GM12892 (cell line): ENCODE data around the gene COL5A1.

Experiments
- DNase-seq: peaks from one replicate; pipeline ENCODE4 v3.0.0; 2011; ENCODE audit not compliant: insufficient read length
- FAIRE-seq: peaks from 2 replicates; lab custom pipeline; 2011; peaks lifted over from hg19 to GRCh38; lab: Jason Lieb, UNC
- POLR2A ChIP-seq: IDR thresholded peaks from 2 replicates; pipeline ENCODE4 v1.6.1; 2011; ENCODE audit warnings: low read depth, low read length, control low read depth
- POLR2AphosphoS5 ChIP-seq: IDR thresholded peaks from 2 replicates; pipeline ENCODE4 v1.6.1; 2011; ENCODE audit warnings: low read depth, low read length, control low read depth
- TAF1 ChIP-seq: IDR thresholded peaks from 2 replicates; pipeline ENCODE4 v1.6.1; 2011; ENCODE audit warnings: low read depth, mild to moderate bottlenecking, control low read depth, low read length, borderline replicate concordance

COL5A1 gene

GRCh38 chr9:134882204-134882785 lies 240.7 kb downstream of the COL5A1 start:
- TF ChIP-seq TAF1 (no peak), POLR2A (no peak), POLR2AphosphoS5 (no peak)
- no peak for FAIRE-seq
- no peak for DNase-seq

GRCh38 chr9:134883040-134883782 lies 241.6 kb downstream of the COL5A1 start:
- no peak for TF ChIP-seq TAF1
- no peak for TF ChIP-seq POLR2AphosphoS5
- no peak for TF ChIP-seq POLR2A
- no peak for FAIRE-seq
- no peak for DNase-seq

- DNase-seq = no peak
- no peak for TF ChIP-seq TAF1
- TF ChIP-seq POLR2AphosphoS5 = no peak
- no peak for TF ChIP-seq POLR2A
- FAIRE-seq = no peak
These were observed 242.9 kb downstream of the COL5A1 start for GRCh38 chr9:134884492-134884891.

- TF ChIP-seq POLR2A (no peak), POLR2AphosphoS5 (no peak), TAF1 (no peak)
- DNase-seq = no peak
- no peak for FAIRE-seq
These were observed 243.5 kb downstream of the COL5A1 start for GRCh38 chr9:134885001-134885678.

GRCh38 chr9:134885679-134886412 lies 244.2 kb downstream of the COL5A1 start:
- no peak for FAIRE-seq
- TF ChIP-seq POLR2A (no peak), TAF1 (no peak), POLR2AphosphoS5 (no peak)
- no peak for DNase-seq

- TF ChIP-seq POLR2AphosphoS5 (no peak), POLR2A (no peak), TAF1 (no peak)
- DNase-seq = no peak
- FAIRE-seq = no peak
These were observed 244.9 kb downstream of the COL5A1 start for GRCh38 chr9:134886413-134886913.

GRCh38 chr9:134887219-134887618 lies 245.6 kb downstream of the COL5A1 start:
- no peak for TF ChIP-seq TAF1
- no peak for TF ChIP-seq POLR2A
- TF ChIP-seq POLR2AphosphoS5 = no peak
- FAIRE-seq (no peak), DNase-seq (no peak)

- TF ChIP-seq POLR2AphosphoS5 (no peak), POLR2A (no peak), TAF1 (no peak)
- DNase-seq (no peak), FAIRE-seq (no peak)
These were observed 246.3 kb downstream of the COL5A1 start for GRCh38 chr9:134887686-134888602.

- TF ChIP-seq POLR2AphosphoS5 (no peak), TAF1 (no peak), POLR2A (no peak)
- DNase-seq (no peak), FAIRE-seq (no peak)
These were observed 247.1 kb downstream of the COL5A1 start for GRCh38 chr9:134888603-134889190.
